Stromal cell of bone marrow (primary cell): ENCODE results near the gene FNDC3B.
A peak's percentile ranks its signal among the peaks of the same experiment; 100 is the strongest.

Experiments used
- DNase-seq: peaks from one replicate; pipeline ENCODE4 v3.0.0-alpha.2; 2012; ENCODE audit warnings: low read depth

FNDC3B gene

GRCh38 chr3:172189987-172190603, 150.7 kb downstream of the FNDC3B start:
- DNase-seq = no peak

- DNase-seq = no peak
Measured at GRCh38 chr3:172190980-172191379, 151.6 kb downstream of the FNDC3B start.

- DNase-seq = no peak
Measured at GRCh38 chr3:172191629-172192028, 152.3 kb downstream of the FNDC3B start.

GRCh38 chr3:172192830-172193415, 153.5 kb downstream of the FNDC3B start:
- DNase-seq = no peak

DNA sequence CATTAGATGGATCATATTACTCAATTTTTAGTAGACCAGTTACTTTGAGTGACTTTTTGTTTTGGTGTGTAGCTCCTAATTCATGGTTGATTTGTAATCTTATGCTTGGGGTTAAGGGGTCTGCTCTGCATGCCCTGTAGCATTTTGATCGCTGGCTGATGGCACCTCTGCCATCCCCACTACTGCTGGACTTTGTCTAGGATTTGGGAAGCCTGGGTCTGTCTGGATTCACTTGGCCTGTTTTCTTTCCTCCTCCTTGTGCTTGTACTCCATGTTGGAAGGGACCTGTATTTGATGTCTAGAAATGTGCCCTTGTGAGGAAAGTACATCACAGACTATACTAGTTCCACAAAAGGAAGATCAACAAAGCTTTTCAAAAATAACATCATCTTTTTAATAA, 154.1 kb downstream of the FNDC3B start:
- no peak for DNase-seq

DNA sequence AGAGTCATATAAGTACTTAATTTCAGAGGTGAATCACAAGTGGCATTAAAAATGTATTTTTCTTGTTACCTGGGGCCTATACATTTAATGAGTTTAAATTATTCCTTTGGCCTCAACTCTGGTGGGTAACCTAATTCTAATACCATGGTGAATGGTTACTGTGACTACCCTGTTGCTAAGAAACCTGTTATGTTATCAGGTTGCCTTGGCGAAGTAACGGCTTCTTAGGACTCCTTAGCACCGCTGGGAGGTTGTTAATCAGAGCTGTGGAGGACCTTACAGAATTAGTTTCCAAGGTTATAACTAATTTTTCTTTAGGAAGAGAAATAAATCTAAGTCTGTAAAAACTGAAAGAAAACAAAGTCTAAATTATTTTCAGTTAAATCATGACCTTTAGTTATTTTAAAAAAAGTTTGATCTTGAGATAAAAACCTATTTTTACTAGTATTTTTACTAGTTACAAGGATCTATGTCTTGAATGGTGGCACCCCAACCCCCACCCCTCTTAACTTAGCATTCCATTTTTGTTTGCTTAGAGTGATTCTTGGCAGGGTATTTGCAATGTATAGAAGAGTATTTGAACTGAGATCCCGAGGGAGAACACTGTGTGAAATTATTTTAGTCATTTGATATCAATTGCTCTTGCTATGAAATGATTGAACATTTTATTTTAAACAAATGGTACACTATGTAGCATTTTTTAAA, 155.5 kb downstream of the FNDC3B start:
- peak; percentile 22 for DNase-seq

GRCh38 chr3:172195407-172195754, 156.0 kb downstream of the FNDC3B start:
- DNase-seq = no peak

DNA sequence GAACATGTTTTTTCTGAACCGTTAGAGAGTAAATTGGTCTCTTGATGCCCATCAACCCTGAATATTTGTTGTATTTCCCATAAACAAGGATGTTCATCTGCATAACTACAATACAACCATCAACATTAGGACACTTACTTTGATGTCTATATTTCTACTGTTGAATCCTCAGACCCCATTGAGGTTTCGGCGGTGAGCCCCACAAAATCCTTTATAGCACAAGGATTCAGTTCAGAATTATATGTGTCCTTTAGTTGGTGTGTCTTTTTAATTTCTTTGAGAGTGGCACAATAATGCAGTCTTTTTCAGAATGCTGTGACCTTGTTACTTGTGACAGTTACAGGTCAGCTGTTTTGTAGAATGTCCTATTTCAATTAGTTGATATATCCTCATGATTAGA, 158.0 kb downstream of the FNDC3B start:
- DNase-seq = no peak

DNA sequence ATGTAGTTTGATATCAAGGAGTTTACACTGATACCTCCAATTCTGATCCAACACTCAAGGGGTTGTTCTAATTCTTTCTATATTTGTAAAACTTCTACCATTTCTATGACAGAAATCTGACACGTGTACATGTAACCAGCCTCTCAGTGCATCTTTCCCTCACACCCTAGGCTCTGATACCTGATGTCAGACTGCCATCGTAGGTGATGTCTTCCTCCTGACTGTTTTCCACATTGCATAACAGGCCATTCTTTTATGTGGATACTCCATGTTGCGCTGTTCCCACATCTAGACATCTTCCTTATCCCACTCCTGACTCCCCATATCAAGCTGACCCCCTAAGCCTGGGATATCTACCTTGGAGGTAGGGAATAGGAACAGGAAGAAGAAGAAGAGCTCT, 159.1 kb downstream of the FNDC3B start:
- DNase-seq = no peak

DNA sequence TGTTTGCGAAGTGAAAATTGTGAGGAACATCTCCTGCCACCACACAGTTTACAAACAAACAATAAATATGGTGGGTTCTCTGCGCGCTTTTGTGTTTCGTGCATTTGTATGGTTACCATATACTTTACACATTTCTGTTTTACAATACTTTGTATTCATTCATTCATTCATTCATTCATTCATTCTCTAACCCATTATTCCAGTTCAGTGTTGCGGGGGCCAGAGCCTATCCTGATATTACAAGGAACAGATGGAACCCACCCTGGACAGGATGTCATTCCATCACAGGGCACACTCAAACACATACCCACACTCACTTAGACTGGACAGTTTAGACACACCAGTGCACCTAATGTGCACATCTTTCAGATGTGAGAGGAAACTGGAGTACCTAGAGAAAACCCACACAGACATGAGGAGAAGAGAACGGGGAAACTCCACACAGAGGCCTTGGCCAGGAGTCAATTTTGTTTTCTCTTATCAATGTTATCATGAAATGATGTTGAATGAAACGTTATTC, 160.5 kb downstream of the FNDC3B start:
- no peak for DNase-seq

GRCh38 chr3:172201136-172201869, 161.9 kb downstream of the FNDC3B start:
- peak; percentile 93 for DNase-seq

- peak; percentile 80 for DNase-seq
Measured at GRCh38 chr3:172201870-172202236, 162.5 kb downstream of the FNDC3B start.

- peak; percentile 21 for DNase-seq
Measured at GRCh38 chr3:172202797-172203196, 163.4 kb downstream of the FNDC3B start.

- no peak for DNase-seq
Measured at GRCh38 chr3:172203522-172204258, 164.3 kb downstream of the FNDC3B start.

DNA sequence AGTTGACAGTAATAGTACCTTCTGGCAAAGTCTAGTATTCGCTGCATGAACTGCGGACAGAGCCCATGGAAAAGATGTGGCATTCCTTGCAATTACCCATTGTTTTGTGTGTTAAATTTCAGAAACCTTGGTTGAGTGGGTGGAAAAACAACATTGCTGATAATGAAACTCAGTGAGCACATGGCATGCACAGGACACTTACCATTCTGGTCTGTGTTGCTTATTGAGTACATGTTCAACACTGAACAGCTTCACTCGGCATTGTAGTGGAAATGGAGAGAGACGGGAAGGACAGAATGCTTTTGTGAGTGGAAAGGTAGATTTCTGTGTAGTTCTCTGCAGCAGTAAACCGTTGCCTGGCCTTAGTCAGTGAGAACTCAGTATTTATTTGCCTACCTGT, 165.3 kb downstream of the FNDC3B start:
- DNase-seq = no peak

GRCh38 chr3:172208586-172209332, 169.4 kb downstream of the FNDC3B start:
- DNase-seq = no peak

GRCh38 chr3:172209333-172210321, 170.2 kb downstream of the FNDC3B start:
- DNase-seq = no peak

GRCh38 chr3:172210355-172210754, 171.0 kb downstream of the FNDC3B start:
- DNase-seq = peak; percentile 30

DNA sequence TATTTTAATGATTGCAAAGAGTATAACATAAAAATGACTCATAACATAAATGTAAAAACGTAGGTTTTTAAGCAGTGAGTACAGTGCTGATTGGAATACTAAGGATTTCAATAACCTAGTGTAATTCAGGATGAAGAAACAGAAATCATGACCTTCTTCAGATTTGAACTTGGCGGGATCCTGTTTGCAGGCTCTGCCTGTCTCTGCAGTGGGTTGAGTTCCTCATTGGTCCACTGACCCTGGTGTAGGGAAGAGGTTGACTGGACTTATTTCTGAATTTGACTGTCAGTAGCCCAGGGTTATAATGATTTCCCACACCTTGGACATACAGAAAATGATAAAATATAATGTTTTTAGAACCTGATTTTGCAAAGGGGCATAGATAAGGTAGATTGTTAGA, 171.7 kb downstream of the FNDC3B start:
- DNase-seq = no peak

DNA sequence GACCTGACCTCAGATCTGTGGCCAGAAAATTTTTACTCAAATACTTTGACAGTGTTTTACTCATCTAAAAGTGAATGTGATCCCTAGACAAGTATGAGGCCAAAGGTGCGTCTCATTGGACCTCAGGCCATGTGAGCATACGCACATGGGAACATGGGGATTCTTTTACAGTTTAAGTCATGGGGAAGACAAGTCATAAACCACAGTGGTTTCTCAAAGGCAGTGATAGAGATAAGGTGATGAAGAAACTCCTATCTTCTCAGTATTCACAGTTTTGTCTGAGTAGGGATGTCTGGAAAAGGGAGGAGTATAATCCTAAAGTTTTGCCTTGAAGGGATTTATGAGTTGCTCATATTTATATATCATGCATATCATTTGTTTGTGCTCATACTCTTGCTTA, 173.8 kb downstream of the FNDC3B start:
- no peak for DNase-seq
